GM19397 (cell line): ENCODE measurements around the gene DARS2.

Source experiments
- ATAC-seq: cut with Tn5 transposase; IDR thresholded peaks from one replicate; pipeline ENCODE4 v1.9.1; 2021; ENCODE audit warnings: mild to moderate bottlenecking, moderate library complexity; ENCODE audit not compliant: unreplicated experiment

DARS2 gene

GRCh38 chr1:173884701-173885100 is 60.2 kb downstream of the DARS2 start:
- no peak for ATAC-seq

DNA sequence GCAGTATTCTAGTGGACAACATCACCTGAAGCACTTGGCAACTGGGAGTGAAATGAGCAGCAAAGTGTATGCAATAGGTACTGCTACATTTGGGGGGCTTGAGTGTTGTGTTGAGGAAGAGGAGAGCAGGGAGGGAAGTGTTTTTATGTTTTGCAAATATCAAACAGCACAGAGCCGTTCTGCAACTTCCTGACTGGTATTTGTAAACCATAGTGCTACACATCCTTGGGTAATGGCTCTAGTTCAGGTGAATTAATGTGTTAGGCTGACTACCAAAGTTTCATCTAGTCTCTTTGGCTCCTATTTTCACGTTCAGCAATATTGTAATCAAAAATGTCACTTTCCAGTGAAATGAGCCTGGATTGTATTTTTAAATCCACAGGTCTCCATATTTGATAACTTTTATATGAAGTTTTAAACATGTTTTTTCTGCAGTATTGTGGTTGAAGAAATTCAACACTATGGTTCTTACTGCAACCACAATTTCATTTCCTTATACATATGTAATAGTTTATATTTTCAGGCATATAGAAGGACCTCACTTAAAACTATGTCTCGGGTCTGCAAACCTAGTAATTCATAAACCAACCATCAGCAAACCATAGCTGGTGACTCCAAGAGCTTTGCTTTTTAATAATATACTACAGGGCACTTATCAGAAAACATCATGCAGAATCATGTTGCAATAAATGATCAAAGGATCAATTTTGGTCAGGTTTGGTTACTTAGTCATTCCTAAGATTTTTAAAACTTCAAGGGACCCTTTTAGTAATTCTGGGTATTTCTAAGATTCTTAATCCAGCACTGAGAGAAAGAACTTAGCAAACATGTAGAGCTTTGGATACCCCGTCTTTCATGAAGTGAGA is 62.5 kb downstream of the DARS2 start:
- no peak for ATAC-seq

- ATAC-seq = no peak
These were observed 63.2 kb downstream of the DARS2 start for GRCh38 chr1:173887627-173888026.

DNA sequence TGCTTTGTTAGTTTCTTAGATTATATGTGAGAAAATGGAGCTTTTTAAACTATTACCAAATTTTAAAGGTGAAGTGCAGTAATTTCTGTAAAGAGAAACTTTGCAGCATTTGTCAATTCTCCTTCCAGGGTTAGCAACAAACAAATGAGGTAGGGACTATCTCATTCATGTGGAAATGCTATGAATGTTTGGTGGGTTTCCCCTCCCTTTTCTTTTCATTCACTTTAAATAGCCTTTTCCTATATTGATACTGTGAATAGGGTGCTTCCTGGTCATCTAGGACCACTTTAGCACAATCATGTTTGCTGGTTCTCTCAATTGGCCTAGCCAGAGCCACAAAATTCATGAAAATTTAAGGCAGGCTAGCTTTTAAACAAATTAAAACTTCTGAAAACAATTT is 64.3 kb downstream of the DARS2 start:
- no peak for ATAC-seq

DNA sequence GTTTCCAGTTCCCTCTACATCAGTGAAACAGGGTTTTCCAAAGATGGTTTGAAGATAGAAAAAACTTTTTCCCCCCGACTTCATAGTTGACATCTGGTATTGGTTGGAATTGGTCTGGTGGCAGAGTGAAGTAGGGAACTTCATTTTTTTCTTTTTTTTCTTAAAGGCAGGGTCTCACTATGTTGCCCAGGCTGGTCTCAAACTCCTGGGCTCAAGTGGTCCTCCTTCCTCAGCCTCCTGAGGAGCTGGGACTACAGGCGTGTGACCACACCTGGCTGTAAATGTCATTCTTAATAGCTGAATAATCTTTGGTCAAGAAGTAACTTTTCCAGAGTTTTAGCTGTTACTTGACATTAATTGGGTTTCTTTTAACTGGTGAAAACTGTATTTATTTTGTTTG is 65.4 kb downstream of the DARS2 start:
- ATAC-seq = no peak

DNA sequence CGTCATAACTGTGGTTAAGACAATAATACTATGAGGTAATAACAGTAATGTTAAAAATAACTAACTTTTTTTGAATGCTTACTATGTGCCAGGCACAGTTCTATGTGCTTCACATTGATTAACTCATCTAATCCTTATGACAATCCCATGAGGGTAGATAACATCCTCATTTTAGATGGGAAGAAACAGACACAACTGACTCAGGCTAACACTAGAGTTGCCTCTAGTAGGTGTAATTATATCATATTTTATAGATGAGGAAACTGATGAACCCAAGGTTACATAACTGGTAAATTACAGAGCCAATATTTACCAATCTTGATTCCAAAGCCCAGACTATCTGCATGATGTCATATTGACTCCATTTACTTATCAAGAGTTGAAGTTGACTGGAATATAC is 69.1 kb downstream of the DARS2 start:
- ATAC-seq = no peak

DNA sequence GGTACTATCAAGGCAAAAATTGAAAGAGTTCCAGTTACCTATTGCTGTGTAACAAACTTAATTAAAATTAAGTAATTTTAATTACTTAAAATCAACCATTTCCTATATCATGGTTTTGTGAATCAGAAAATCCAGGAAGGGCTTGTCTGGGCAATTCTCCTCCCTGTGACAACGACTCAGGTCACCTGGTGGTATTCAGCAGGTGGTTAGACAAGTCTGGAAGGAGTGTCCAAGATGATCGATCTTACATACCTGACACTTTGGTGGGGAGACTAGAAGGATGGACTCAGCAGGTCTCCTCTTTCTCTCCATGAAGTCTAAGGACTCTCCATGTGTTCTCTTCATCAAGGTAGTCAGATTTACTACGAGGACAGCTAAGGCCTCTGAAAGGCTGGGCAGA is 69.7 kb downstream of the DARS2 start:
- ATAC-seq = no peak

- ATAC-seq = no peak
These were observed 76.0 kb downstream of the DARS2 start for GRCh38 chr1:173900427-173900826.

DNA sequence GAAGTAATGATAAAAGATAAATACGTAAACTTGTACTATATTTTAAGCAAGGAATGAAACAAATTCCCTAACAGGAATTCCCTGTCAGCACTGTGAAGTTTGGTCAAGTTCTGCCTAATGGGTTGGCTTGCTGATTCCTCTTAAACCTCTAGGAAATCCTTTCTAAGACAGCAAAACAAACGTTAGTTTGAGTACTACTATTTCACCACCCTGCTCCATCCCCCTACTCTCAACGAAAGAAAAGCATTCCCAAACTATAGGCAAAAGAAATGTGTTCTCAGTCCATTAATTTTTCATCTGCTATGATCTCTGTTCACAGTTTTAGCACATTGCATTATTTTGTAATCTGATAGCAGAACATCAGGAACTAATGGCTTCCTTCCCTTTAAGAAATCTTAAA is 76.5 kb downstream of the DARS2 start:
- no peak for ATAC-seq

DNA sequence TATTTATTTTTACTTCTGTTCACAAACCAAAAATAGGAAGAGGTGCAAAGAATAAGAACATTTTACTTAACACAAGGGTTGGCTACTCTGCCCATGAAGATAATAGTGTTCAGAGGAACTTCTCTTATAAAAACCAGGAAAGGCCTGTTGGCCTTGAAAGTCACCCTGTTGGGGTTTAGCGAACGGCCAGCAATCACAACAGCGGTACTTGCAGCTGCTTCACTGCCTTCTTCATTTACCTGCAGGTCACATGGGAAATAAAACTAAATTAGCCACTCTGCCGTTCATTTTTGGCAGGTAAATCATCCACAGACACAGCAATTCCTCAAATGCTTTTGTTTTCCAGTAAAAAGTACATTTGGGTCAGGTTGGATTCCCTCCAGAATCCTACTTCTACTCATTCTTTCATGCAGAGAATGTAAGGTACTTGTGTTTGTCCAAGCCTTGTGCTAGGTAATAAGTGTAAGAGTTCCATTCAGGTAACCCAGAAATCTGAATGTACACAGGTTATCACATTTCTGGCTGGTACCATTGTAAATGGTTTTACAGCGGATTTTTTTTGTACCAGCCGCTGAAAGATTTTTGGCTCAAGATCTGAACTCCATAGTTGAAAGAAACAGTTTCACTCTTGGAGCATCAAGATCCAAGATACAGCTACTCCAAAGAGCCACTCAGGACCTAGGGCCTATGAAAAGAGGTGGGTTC is 79.5 kb downstream of the DARS2 start:
- no peak for ATAC-seq
